ENCODE results near the gene TADA2B.

DNA sequence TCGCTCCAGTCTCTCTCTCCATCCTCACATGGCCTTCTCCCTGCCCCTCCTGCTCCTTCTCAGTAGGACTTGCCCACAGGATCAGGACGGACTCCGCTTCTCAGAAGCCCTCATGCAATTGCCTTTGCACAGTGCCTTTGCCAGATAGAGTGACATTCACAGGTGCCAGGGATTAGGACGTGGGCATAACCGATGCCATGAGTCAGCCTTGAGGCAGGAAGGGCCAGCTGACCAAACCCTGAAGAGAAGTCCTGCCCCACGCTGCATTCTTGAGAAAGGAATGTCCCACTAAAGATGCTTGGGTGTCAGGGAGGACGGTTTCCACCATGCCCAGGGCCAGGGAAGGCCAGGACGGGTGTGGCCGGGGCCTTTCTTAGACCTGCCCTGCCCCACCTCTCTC lies 31.3 kb downstream of the TADA2B start:
- no peak for TF ChIP-seq POLR2A (IDR thresholded peaks at IDR 0.05; ENCODE audit: low read depth, low read length)
- no peak for TF ChIP-seq POLR2AphosphoS5 (IDR thresholded peaks at IDR 0.05; ENCODE audit: low read depth, low read length)
- no peak for TF ChIP-seq TAF1 (IDR thresholded peaks at IDR 0.05; ENCODE audit: low read depth, low read length)
- TF ChIP-seq POU2F2 (IDR thresholded peaks at IDR 0.05; ENCODE audit: low read depth, low read length): no peak
